H1 (cell line): ENCODE results near the gene MSI2. TPM values are rescaled to one million over a fixed set of nuclear protein-coding genes. Genes with fewer than 3 reads are reported as not detected.

ENCODE experiments used
- MAX ChIP-seq: IDR thresholded peaks from 2 replicates; pipeline ENCODE4 v1.6.1; 2012; ENCODE audit warnings: inconsistent platforms
- RNF2 ChIP-seq: fragments of 200-900, 300-1000 bp; sonication (generic); IDR thresholded peaks from 2 replicates; pipeline ENCODE4 v1.7.1; 2016; ENCODE audit warnings: borderline replicate concordance, low read depth, mild to moderate bottlenecking, antibody characterized with exemption, low read length; ENCODE audit not compliant: poor library complexity, severe bottlenecking; ENCODE audit errors: missing control alignments
- polyA plus RNA-seq, 7 experiments: library from polyadenylated mRNA; depleted of rRNA in 3 of 7; stranded (reverse) in 5 of 7; unstranded in 2 of 7; fragments of >200 nt in 5 of 7; fragments of 200-250 nt in 2 of 7; gene quantifications; 1 replicate in 5 of 7; 2 replicates in 1 of 7; 4 replicates in 1 of 7; pipeline versions ENCODE4 v1.2.1 to v1.2.3, GENCODE V29; 2011 to 2013; ENCODE audit warnings: missing spikeins in 2 of 7, mixed read lengths in 2 of 7
- total RNA-seq: library from RNA; stranded (reverse); fragmentation: NEBNext Ultra II Directional; extraction: Animal tissue kit (Norgen Biotek cat#: 25700); gene quantifications from 2 replicates; pipeline ENCODE4 v1.2.1, GENCODE V29; 2021

Gene MSI2
- total and polyA plus RNA-seq, 2 of the 8 experiments (the other 6 are each of a cell fraction or from before 2014, with no cell fraction given), result 36.7 to 80.6 TPM

GRCh38 chr17:57451191-57451590, 194.9 kb downstream of the MSI2 start (continued):
- TF ChIP-seq RNF2, result no peak
- no peak for TF ChIP-seq MAX
